H9 (cell line): ENCODE data around the gene PDF. TPM values are rescaled to one million over a fixed set of nuclear protein-coding genes. Genes with fewer than 3 reads are reported as not detected.
A peak's percentile ranks its signal among the peaks of the same experiment; 100 is the strongest.

Experiments used
- DNase-seq: peaks from one replicate; pipeline ENCODE4 v3.0.0-alpha.2; 2017
- H2AFZ ChIP-seq: one replicate; pipeline ENCODE4 v1.6.1; 2013; ENCODE audit warnings: mild to moderate bottlenecking, low read length, control low read depth, moderate library complexity
- H2AK5ac ChIP-seq: 2 replicates; pipeline ENCODE4 v1.6.1; 2013; ENCODE audit warnings: low read length, control low read depth, mixed read lengths; ENCODE audit not compliant: insufficient read length
- H2BK120ac ChIP-seq: one replicate; pipeline ENCODE4 v1.6.1; 2013; ENCODE audit warnings: low read depth, mild to moderate bottlenecking, low read length, control low read depth, inconsistent platforms; ENCODE audit not compliant: poor library complexity, severe bottlenecking
- H2BK12ac ChIP-seq: 2 replicates; pipeline ENCODE4 v1.6.1; 2013; ENCODE audit warnings: low read length, control low read depth, mixed read lengths, low read depth; ENCODE audit not compliant: insufficient read length
- H2BK15ac ChIP-seq: 2 replicates; pipeline ENCODE4 v1.6.1; 2013; ENCODE audit warnings: low read depth, low read length, control low read depth
- H2BK20ac ChIP-seq: one replicate; pipeline ENCODE4 v1.6.1; 2013; ENCODE audit warnings: low read depth, mild to moderate bottlenecking, low read length, control low read depth, inconsistent platforms; ENCODE audit not compliant: poor library complexity, severe bottlenecking
- H2BK5ac ChIP-seq: 2 replicates; pipeline ENCODE4 v1.6.1; 2013; ENCODE audit warnings: low read length, control low read depth, mixed read lengths; ENCODE audit not compliant: insufficient read length
- H3K14ac ChIP-seq: 2 replicates; pipeline ENCODE4 v1.6.1; 2013; ENCODE audit warnings: low read length, control low read depth; ENCODE audit not compliant: insufficient read depth
- H3K18ac ChIP-seq: 2 replicates; pipeline ENCODE4 v1.6.1; 2013; ENCODE audit warnings: low read depth, mild to moderate bottlenecking, mixed read lengths, low read length, control low read depth; ENCODE audit not compliant: insufficient read length
- H3K23ac ChIP-seq: 2 replicates; pipeline ENCODE4 v1.6.1; 2013; ENCODE audit warnings: low read length, control low read depth, mixed read lengths, low read depth; ENCODE audit not compliant: insufficient read length
- H3K23me2 ChIP-seq: 2 replicates; pipeline ENCODE4 v1.6.1; 2013; ENCODE audit warnings: low read depth, mild to moderate bottlenecking, mixed read lengths, low read length, control low read depth; ENCODE audit not compliant: insufficient read length, poor library complexity, severe bottlenecking
- H3K27ac ChIP-seq: 2 replicates; pipeline ENCODE4 v1.5.1; 2013; ENCODE audit warnings: low read length, control low read depth, mixed read lengths, low read depth; ENCODE audit not compliant: insufficient read length
- H3K27me3 ChIP-seq: 2 replicates; pipeline ENCODE4 v1.6.1; 2013; ENCODE audit warnings: low read length, control low read depth, inconsistent platforms; ENCODE audit not compliant: insufficient read depth
- H3K4ac ChIP-seq: 2 replicates; pipeline ENCODE4 v1.6.1; 2013; ENCODE audit warnings: low read depth, mild to moderate bottlenecking, control low read depth, inconsistent platforms, low read length, moderate library complexity
- H3K4me1 ChIP-seq: 2 replicates; pipeline ENCODE4 v1.6.1; 2013; ENCODE audit warnings: low read length, control low read depth, inconsistent platforms; ENCODE audit not compliant: insufficient read depth
- H3K4me2 ChIP-seq: 2 replicates; pipeline ENCODE4 v1.6.1; 2013; ENCODE audit warnings: low read length, control low read depth, mixed read lengths; ENCODE audit not compliant: insufficient read length, insufficient read depth
- H3K56ac ChIP-seq: 2 replicates; pipeline ENCODE4 v1.6.1; 2013; ENCODE audit warnings: low read depth, mild to moderate bottlenecking, mixed read lengths, low read length, control low read depth; ENCODE audit not compliant: insufficient read length
- H3K79me1 ChIP-seq: 2 replicates; pipeline ENCODE4 v1.6.1; 2013; ENCODE audit warnings: low read depth, mild to moderate bottlenecking, moderate library complexity, low read length, control low read depth, inconsistent platforms; ENCODE audit not compliant: insufficient read depth, poor library complexity, severe bottlenecking
- H3K79me2 ChIP-seq: 2 replicates; pipeline ENCODE4 v1.6.1; 2013; ENCODE audit warnings: low read length, control low read depth, inconsistent platforms; ENCODE audit not compliant: insufficient read depth
- H3K9ac ChIP-seq: 2 replicates; pipeline ENCODE4 v1.6.1; 2013; ENCODE audit warnings: low read length, control low read depth, mixed read lengths; ENCODE audit not compliant: insufficient read length; ENCODE audit errors: extremely low read depth
- H3K9me3 ChIP-seq: one replicate; pipeline ENCODE4 v1.6.1; 2013; ENCODE audit warnings: low read depth, low read length, inconsistent platforms; ENCODE audit not compliant: control insufficient read depth
- H3T11ph ChIP-seq: one replicate; pipeline ENCODE4 v1.6.1; 2013; ENCODE audit warnings: mild to moderate bottlenecking, low read length, control low read depth, inconsistent platforms
- H4K20me1 ChIP-seq: one replicate; pipeline ENCODE4 v1.6.1; 2013; ENCODE audit not compliant: control insufficient read depth, insufficient read length, insufficient read depth
- H4K5ac ChIP-seq: 2 replicates; pipeline ENCODE4 v1.6.1; 2013; ENCODE audit warnings: low read depth, mild to moderate bottlenecking, mixed read lengths, low read length, control low read depth; ENCODE audit not compliant: insufficient read length
- H4K8ac ChIP-seq: replicated peaks from 2 replicates; pipeline ENCODE4 v1.6.1; 2013; ENCODE audit warnings: low read length, control low read depth, mixed read lengths, low read depth; ENCODE audit not compliant: insufficient read length
- H4K91ac ChIP-seq: 2 replicates; pipeline ENCODE4 v1.6.1; 2013; ENCODE audit warnings: low read depth, mild to moderate bottlenecking, moderate library complexity, mixed read lengths, low read length, control low read depth; ENCODE audit not compliant: insufficient read length
- H3K27ac Mint-ChIP-seq, 3 experiments: 2 replicates in 2 of 3; 3 replicates in 1 of 3; pipeline ENCODE4 v1.8.0; 2020 to 2021; ENCODE audit warnings: mixed read lengths in 3 of 3, mild to moderate bottlenecking in 1 of 3, moderate library complexity in 1 of 3
- H3K27me3 Mint-ChIP-seq: 2 replicates; pipeline ENCODE4 v1.8.0; 2021; ENCODE audit warnings: low read depth, mild to moderate bottlenecking, moderate library complexity, mixed read lengths
- H3K36me3 Mint-ChIP-seq, 3 experiments: 2 replicates in 2 of 3; 3 replicates in 1 of 3; pipeline ENCODE4 v1.8.0; 2020 to 2021; ENCODE audit warnings: low read depth in 3 of 3, mixed read lengths in 3 of 3; ENCODE audit not compliant: insufficient read depth in 1 of 3
- H3K4me1 Mint-ChIP-seq, 2 experiments: 2 replicates each; pipeline ENCODE4 v1.8.0; 2020; ENCODE audit warnings: mixed read lengths in 2 of 2
- H3K4me3 Mint-ChIP-seq, 2 experiments: 2 replicates in 1 of 2; 3 replicates in 1 of 2; pipeline ENCODE4 v1.8.0; 2020 to 2021; ENCODE audit warnings: mild to moderate bottlenecking in 2 of 2, mixed read lengths in 2 of 2, moderate library complexity in 1 of 2
- H3K9me3 Mint-ChIP-seq, 2 experiments: 2 replicates in 1 of 2; 3 replicates in 1 of 2; pipeline ENCODE4 v1.8.0; 2020; ENCODE audit warnings: mild to moderate bottlenecking in 2 of 2, mixed read lengths in 2 of 2, moderate library complexity in 1 of 2
- WGBS: extraction: QIAGEN DNeasy Blood & Tissue Kit; methylation state at CpG from one replicate; pipeline ENCODE4 v1.1.7; 2013; ENCODE audit warnings: missing lambda C conversion rate, low lambda C conversion rate, mixed read lengths; ENCODE audit not compliant: insufficient read length; ENCODE audit errors: extremely low coverage; 5-methylcytosine and 5-hydroxymethylcytosine counted together
- total RNA-seq: library from RNA; stranded (reverse); gene quantifications from 2 replicates; pipeline ENCODE4 v1.2.1, GENCODE V29; 2021
- TF ChIP-seq, protein P1 (sequence below): fragments of 200-600 bp; sonication (generic); conservative IDR thresholded peaks from 3 replicates; pipeline ENCODE4 v1.8.0; 2021; ENCODE audit warnings: antibody characterized with exemption, mild to moderate bottlenecking

Gene PDF
- total RNA-seq, 1 experiment from 2014 or later: 36.4 TPM

DNA sequence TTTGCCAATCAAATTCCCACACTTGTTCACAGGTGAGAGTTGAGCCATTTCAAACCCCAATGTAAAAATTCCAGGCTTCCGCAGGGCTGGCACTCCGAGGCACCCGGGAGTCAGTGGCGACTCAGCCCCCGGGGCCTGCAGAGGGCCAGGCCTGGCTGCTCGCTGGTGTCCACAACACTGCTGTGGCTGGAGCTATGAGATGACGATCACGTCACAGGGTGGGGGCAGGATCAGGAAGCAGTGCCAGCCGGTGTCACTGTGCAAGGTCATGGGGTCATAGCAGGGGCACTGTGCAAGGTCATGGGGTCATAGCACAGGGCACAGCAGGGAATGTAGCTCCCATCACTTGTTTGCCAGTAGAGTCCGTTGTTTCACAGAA is 11.5 kb downstream of the PDF start:
- no peak overlapping the region for H2BK120ac ChIP-seq
- H3K14ac ChIP-seq: no peak overlapping the region
- H2BK12ac ChIP-seq: no peak overlapping the region
- TF ChIP-seq, protein P1, sequence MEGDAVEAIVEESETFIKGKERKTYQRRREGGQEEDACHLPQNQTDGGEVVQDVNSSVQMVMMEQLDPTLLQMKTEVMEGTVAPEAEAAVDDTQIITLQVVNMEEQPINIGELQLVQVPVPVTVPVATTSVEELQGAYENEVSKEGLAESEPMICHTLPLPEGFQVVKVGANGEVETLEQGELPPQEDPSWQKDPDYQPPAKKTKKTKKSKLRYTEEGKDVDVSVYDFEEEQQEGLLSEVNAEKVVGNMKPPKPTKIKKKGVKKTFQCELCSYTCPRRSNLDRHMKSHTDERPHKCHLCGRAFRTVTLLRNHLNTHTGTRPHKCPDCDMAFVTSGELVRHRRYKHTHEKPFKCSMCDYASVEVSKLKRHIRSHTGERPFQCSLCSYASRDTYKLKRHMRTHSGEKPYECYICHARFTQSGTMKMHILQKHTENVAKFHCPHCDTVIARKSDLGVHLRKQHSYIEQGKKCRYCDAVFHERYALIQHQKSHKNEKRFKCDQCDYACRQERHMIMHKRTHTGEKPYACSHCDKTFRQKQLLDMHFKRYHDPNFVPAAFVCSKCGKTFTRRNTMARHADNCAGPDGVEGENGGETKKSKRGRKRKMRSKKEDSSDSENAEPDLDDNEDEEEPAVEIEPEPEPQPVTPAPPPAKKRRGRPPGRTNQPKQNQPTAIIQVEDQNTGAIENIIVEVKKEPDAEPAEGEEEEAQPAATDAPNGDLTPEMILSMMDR: no peak
- no peak overlapping the region for H2BK15ac ChIP-seq
- no peaks in the 10 kb centered on the region for H4K20me1 ChIP-seq
- H3T11ph ChIP-seq: no peak overlapping the region
- WGBS: no CpG with 5 or more reads among the region's 10 CpGs
- H2BK5ac ChIP-seq: no peak overlapping the region
- H3K4me2 ChIP-seq: no peak overlapping the region
- H3K9me3 ChIP-seq: no peaks in the 10 kb centered on the region
- no peak overlapping the region for H2BK20ac ChIP-seq
- no peaks in the 10 kb centered on the region for H3K4me1 Mint-ChIP-seq
- H3K23ac ChIP-seq: no peak overlapping the region
- no peak overlapping the region for H3K18ac ChIP-seq
- H3K27me3 ChIP-seq: no peaks in the 10 kb centered on the region
- no peak overlapping the region for H3K56ac ChIP-seq
- no peaks in the 10 kb centered on the region for H3K79me2 ChIP-seq
- no peaks in the 10 kb centered on the region for H3K9me3 Mint-ChIP-seq
- no peaks in the 10 kb centered on the region for H3K27me3 Mint-ChIP-seq
- H4K8ac ChIP-seq: no peak overlapping the region
- H3K27ac ChIP-seq: no peak overlapping the region
- no peaks in the 10 kb centered on the region for H3K23me2 ChIP-seq
- no peaks in the 10 kb centered on the region for H3K4me1 ChIP-seq
- H3K79me1 ChIP-seq: peaks cover 7% of the 10 kb centered on the region
- H4K91ac ChIP-seq: no peak overlapping the region
- DNase-seq: no peak
- H2AFZ ChIP-seq: no peak overlapping the region
- H3K36me3 Mint-ChIP-seq: peaks cover 48 to 89% (median 79%) of the 10 kb centered on the region in 3 experiments
- H3K27ac Mint-ChIP-seq: peak overlapping the region in 1 of 3 experiments; percentile 59; a peak in 1 of 7 replicates
- H3K4ac ChIP-seq: no peak overlapping the region
- H2AK5ac ChIP-seq: no peak overlapping the region
- H4K5ac ChIP-seq: no peak overlapping the region
- no peak overlapping the region for H3K4me3 Mint-ChIP-seq
- H3K9ac ChIP-seq: no peak overlapping the region
